HG03354 (cell line): ENCODE data around the gene CLECL1.
"Not testable (repeated sequence)": the region's sequence is repeated elsewhere in the genome, so short reads cannot be mapped to it uniquely, and the experiment has no call there.

Experiments
- ATAC-seq: cut with Tn5 transposase; IDR thresholded peaks from one replicate; pipeline ENCODE4 v1.9.1; 2021; ENCODE audit warnings: mild to moderate bottlenecking; ENCODE audit not compliant: unreplicated experiment, poor library complexity, severe bottlenecking

CLECL1 gene

GRCh38 chr12:9752145-9752933 lies 19.4 kb upstream of the CLECL1 start:
- ATAC-seq: no peak

- no peak for ATAC-seq
Measured at GRCh38 chr12:9751204-9752144, 18.6 kb upstream of the CLECL1 start.

GRCh38 chr12:9750276-9751203 lies 17.6 kb upstream of the CLECL1 start:
- ATAC-seq: peak; percentile 63

- no peak for ATAC-seq
Measured at GRCh38 chr12:9749640-9750039, 16.7 kb upstream of the CLECL1 start.

- no peak for ATAC-seq
Measured at GRCh38 chr12:9745199-9745598, 12.3 kb upstream of the CLECL1 start.

- peak; percentile 45 for ATAC-seq
Measured at GRCh38 chr12:9742661-9743060, 9.8 kb upstream of the CLECL1 start.

- ATAC-seq: peak; percentile 80
Measured at GRCh38 chr12:9741726-9742125, 8.8 kb upstream of the CLECL1 start.

GRCh38 chr12:9740106-9740750 lies 7.3 kb upstream of the CLECL1 start:
- no peak for ATAC-seq

- not testable (repeated sequence) for ATAC-seq
Measured at GRCh38 chr12:9739404-9740105, 6.7 kb upstream of the CLECL1 start.

- ATAC-seq: not testable (repeated sequence)
Measured at GRCh38 chr12:9738905-9739304, 6.0 kb upstream of the CLECL1 start.

- ATAC-seq: peak; percentile 34
Measured at GRCh38 chr12:9736936-9737705, 4.2 kb upstream of the CLECL1 start.

GRCh38 chr12:9735601-9736000 lies 2.7 kb upstream of the CLECL1 start:
- no peak for ATAC-seq

- peak; percentile 53 for ATAC-seq
Measured at GRCh38 chr12:9731797-9732196, 1.1 kb downstream of the CLECL1 start.

- no peak for ATAC-seq
Measured at GRCh38 chr12:9731393-9731792, 1.5 kb downstream of the CLECL1 start.

GRCh38 chr12:9730591-9730990 lies 2.3 kb downstream of the CLECL1 start:
- no peak for ATAC-seq

- no peak for ATAC-seq
Measured at GRCh38 chr12:9730011-9730410, 2.9 kb downstream of the CLECL1 start.

GRCh38 chr12:9729082-9729481 lies 3.8 kb downstream of the CLECL1 start:
- no peak for ATAC-seq

GRCh38 chr12:9727813-9728212 lies 5.1 kb downstream of the CLECL1 start:
- ATAC-seq: no peak
